Fibroblast of the aortic adventitia (primary cell): ENCODE results near the gene NUP93. TPM values are rescaled to one million over a fixed set of nuclear protein-coding genes. Genes with fewer than 3 reads are reported as not detected.
"Not testable (repeated sequence)": the region's sequence is repeated elsewhere in the genome, so short reads cannot be mapped to it uniquely, and the experiment has no call there.

Experiments
- DNase-seq: peaks from one replicate; pipeline ENCODE4 v3.0.0-alpha.2; 2010; ENCODE audit warnings: low read depth
- H3K4me3 ChIP-seq: 2 replicates; pipeline ENCODE4 v1.5.1; 2011; ENCODE audit warnings: low read depth, mild to moderate bottlenecking, control low read depth, low read length, moderate library complexity
- CTCF ChIP-seq: IDR thresholded peaks from 2 replicates; pipeline ENCODE4 v1.5.1; 2011; ENCODE audit warnings: mild to moderate bottlenecking, low read length, control low read depth, inconsistent platforms; ENCODE audit not compliant: insufficient read depth
- total RNA-seq: library from RNA; depleted of rRNA; stranded (reverse); fragments of >200 nt; gene quantifications from 2 replicates; pipeline ENCODE4 v1.2.3, GENCODE V29; 2012; ENCODE audit warnings: low replicate concordance

Gene NUP93
- total RNA-seq, 1 donor: 45.5 TPM

- H3K4me3 ChIP-seq: no peak overlapping the region
- DNase-seq: no peak
- no peak for TF ChIP-seq CTCF
Measured at GRCh38 chr16:56882077-56882800, 152.3 kb downstream of the NUP93 start.

GRCh38 chr16:56883586-56883985 lies 153.7 kb downstream of the NUP93 start:
- no peak for TF ChIP-seq CTCF
- no peak for DNase-seq
- H3K4me3 ChIP-seq: no peak overlapping the region

- no peak overlapping the region for H3K4me3 ChIP-seq
- TF ChIP-seq CTCF: no peak
- no peak for DNase-seq
Measured at GRCh38 chr16:56884026-56884582, 154.2 kb downstream of the NUP93 start.

GRCh38 chr16:56884929-56885328 lies 155.0 kb downstream of the NUP93 start:
- not testable (repeated sequence) for DNase-seq, H3K4me3 ChIP-seq

- no peak for TF ChIP-seq CTCF
- no peak for DNase-seq
- no peak overlapping the region for H3K4me3 ChIP-seq
Measured at GRCh38 chr16:56885446-56886162, 155.7 kb downstream of the NUP93 start.

GRCh38 chr16:56886296-56886695 lies 156.4 kb downstream of the NUP93 start:
- DNase-seq: no peak
- no peak overlapping the region for H3K4me3 ChIP-seq
- TF ChIP-seq CTCF: no peak

GRCh38 chr16:56886826-56887225 lies 156.9 kb downstream of the NUP93 start:
- no peak for TF ChIP-seq CTCF
- no peak overlapping the region for H3K4me3 ChIP-seq

More at GRCh38 chr16:56886826-56887225, 156.9 kb downstream of the NUP93 start:
- no peak for DNase-seq
